K562 (cell line): ENCODE measurements around the gene NT5C3B. TPM values are rescaled to one million over a fixed set of nuclear protein-coding genes. Genes with fewer than 3 reads are reported as not detected.

ENCODE experiments used
- ARID4B ChIP-seq: sonication (generic); formaldehyde crosslinking; IDR thresholded peaks from 2 replicates; pipeline ENCODE4 v1.8.0; 2022; ENCODE audit warnings: mild to moderate bottlenecking, missing genetic modification reagents
- ATF1 ChIP-seq, 2 experiments: fragments of 450-650 bp in 1 of 2; IDR thresholded peaks; 2 replicates each; pipeline ENCODE4 v1.6.1; 2016; ENCODE audit warnings: missing compliant biosample characterization in 1 of 2, missing genetic modification characterization in 1 of 2
- CBX1 ChIP-seq: sonication (generic); IDR thresholded peaks from 2 replicates; pipeline ENCODE4 v1.6.1; 2016; ENCODE audit warnings: antibody characterized with exemption, low read depth, mild to moderate bottlenecking
- CREB5 ChIP-seq: fragments of 250-450 bp; sonication (Bioruptor Pico); IDR thresholded peaks from 2 replicates; pipeline ENCODE4 v1.5.0; 2020; ENCODE audit warnings: mild to moderate bottlenecking
- EGR1 ChIP-seq: fragments of 450-650 bp; conservative IDR thresholded peaks from 2 replicates; pipeline ENCODE4 v1.6.1; 2017; ENCODE audit warnings: mild to moderate bottlenecking
- FOXA3 ChIP-seq, 2 experiments: fragments of 450-650 bp in 1 of 2; sonication (generic) in 1 of 2; formaldehyde crosslinking; IDR thresholded peaks in 1 of 2; conservative IDR thresholded peaks in 1 of 2; 2 replicates each; pipeline versions ENCODE4 v1.4.0 to v1.8.0; 2020 to 2022; ENCODE audit warnings: mild to moderate bottlenecking in 2 of 2, missing genetic modification reagents in 1 of 2
- HDAC1 ChIP-seq, 2 experiments: fragments of 450-650 bp; IDR thresholded peaks; 2 replicates each; pipeline ENCODE4 v1.6.1; 2016 to 2017; ENCODE audit warnings: inconsistent platforms in 1 of 2, mild to moderate bottlenecking in 1 of 2, moderate library complexity in 1 of 2
- NBN ChIP-seq: fragments of 450-650 bp; IDR thresholded peaks from 2 replicates; pipeline ENCODE4 v1.6.1; 2016; ENCODE audit warnings: low read depth, mild to moderate bottlenecking
- POLR3A ChIP-seq: IDR thresholded peaks from 2 replicates; pipeline ENCODE4 v1.6.1; 2011; ENCODE audit warnings: borderline replicate concordance, mild to moderate bottlenecking, moderate library complexity; ENCODE audit not compliant: insufficient read length, insufficient read depth; ENCODE audit errors: extremely low read depth
- SAP30 ChIP-seq: fragments of 200-600 bp; sonication (generic); IDR thresholded peaks from 2 replicates; pipeline ENCODE4 v1.6.1; 2012; ENCODE audit warnings: borderline replicate concordance, low read depth, mild to moderate bottlenecking, moderate library complexity, low read length, control low read depth, inconsistent platforms; ENCODE audit not compliant: insufficient read depth, poor library complexity, severe bottlenecking
- SIX5 ChIP-seq, 2 experiments: IDR thresholded peaks; 2 replicates each; pipeline ENCODE4 v1.6.1; 2011; ENCODE audit warnings: low read length in 2 of 2, borderline replicate concordance in 1 of 2, low read depth in 1 of 2, mild to moderate bottlenecking in 1 of 2, moderate library complexity in 1 of 2; ENCODE audit not compliant: insufficient read depth in 1 of 2
- ZNF143 ChIP-seq: sonication (generic); formaldehyde crosslinking; IDR thresholded peaks from 2 replicates; pipeline ENCODE4 v1.9.0; 2022; ENCODE audit warnings: mild to moderate bottlenecking, missing genetic modification reagents
- polyA plus RNA-seq, 8 experiments: library from polyadenylated mRNA; depleted of rRNA in 4 of 8; stranded (reverse) in 5 of 8; unstranded in 3 of 8; fragments of >200 nt; fragmentation: Nextera tagmentation in 2 of 8; fragmentation: Illumina TruSeq in 1 of 8; extraction: Ambion mirVana in 2 of 8; extraction: Trizol in 1 of 8; gene quantifications; 2 replicates each; pipeline versions ENCODE4 v1.2.1 to v1.2.3, GENCODE V29; 2011 to 2014; ENCODE audit warnings: inconsistent platforms in 1 of 8, missing spikeins in 1 of 8
- total RNA-seq, 7 experiments: library from RNA; depleted of rRNA in 6 of 7; stranded (reverse); fragments of >200 nt in 6 of 7; fragmentation: Illumina TruSeq in 2 of 7; extraction: Trizol in 2 of 7; gene quantifications; 2 replicates each; pipeline versions ENCODE4 v1.2.1 to v1.2.3, GENCODE V29; 2011 to 2021; ENCODE audit warnings: low replicate concordance in 1 of 7
- TF ChIP-seq, protein P1 (sequence below): fragments of 450-650 bp; IDR thresholded peaks from 2 replicates; pipeline ENCODE4 v1.6.1; 2017; ENCODE audit warnings: antibody characterized with exemption, mild to moderate bottlenecking
- TF ChIP-seq, protein P2 (sequence below): fragments of 250-450 bp; sonication (Bioruptor Pico); IDR thresholded peaks from 2 replicates; pipeline ENCODE4 v1.8.0; 2021; ENCODE audit warnings: borderline replicate concordance, mild to moderate bottlenecking, moderate library complexity; ENCODE audit not compliant: poor library complexity, severe bottlenecking

Gene NT5C3B
- total and polyA plus RNA-seq, 9 of the 15 experiments (the other 6 are each of a cell fraction or from before 2014, with no cell fraction given): 2.0 to 166 (median 85.0) TPM

GRCh38 chr17:41864836-41865595 is 29.0 kb upstream of the NT5C3B start, which contains the start of gene KLHL11 (continued):
- TF ChIP-seq, protein P1, sequence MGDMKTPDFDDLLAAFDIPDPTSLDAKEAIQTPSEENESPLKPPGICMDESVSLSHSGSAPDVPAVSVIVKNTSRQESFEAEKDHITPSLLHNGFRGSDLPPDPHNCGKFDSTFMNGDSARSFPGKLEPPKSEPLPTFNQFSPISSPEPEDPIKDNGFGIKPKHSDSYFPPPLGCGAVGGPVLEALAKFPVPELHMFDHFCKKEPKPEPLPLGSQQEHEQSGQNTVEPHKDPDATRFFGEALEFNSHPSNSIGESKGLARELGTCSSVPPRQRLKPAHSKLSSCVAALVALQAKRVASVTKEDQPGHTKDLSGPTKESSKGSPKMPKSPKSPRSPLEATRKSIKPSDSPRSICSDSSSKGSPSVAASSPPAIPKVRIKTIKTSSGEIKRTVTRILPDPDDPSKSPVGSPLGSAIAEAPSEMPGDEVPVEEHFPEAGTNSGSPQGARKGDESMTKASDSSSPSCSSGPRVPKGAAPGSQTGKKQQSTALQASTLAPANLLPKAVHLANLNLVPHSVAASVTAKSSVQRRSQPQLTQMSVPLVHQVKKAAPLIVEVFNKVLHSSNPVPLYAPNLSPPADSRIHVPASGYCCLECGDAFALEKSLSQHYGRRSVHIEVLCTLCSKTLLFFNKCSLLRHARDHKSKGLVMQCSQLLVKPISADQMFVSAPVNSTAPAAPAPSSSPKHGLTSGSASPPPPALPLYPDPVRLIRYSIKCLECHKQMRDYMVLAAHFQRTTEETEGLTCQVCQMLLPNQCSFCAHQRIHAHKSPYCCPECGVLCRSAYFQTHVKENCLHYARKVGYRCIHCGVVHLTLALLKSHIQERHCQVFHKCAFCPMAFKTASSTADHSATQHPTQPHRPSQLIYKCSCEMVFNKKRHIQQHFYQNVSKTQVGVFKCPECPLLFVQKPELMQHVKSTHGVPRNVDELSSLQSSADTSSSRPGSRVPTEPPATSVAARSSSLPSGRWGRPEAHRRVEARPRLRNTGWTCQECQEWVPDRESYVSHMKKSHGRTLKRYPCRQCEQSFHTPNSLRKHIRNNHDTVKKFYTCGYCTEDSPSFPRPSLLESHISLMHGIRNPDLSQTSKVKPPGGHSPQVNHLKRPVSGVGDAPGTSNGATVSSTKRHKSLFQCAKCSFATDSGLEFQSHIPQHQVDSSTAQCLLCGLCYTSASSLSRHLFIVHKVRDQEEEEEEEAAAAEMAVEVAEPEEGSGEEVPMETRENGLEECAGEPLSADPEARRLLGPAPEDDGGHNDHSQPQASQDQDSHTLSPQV: peak; percentile 39; the same call in 1 of the 2 replicates
- TF ChIP-seq, protein P2, sequence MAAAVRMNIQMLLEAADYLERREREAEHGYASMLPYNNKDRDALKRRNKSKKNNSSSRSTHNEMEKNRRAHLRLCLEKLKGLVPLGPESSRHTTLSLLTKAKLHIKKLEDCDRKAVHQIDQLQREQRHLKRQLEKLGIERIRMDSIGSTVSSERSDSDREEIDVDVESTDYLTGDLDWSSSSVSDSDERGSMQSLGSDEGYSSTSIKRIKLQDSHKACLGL (CRISPR knock-in tag): no peak
- TF ChIP-seq ARID4B (CRISPR knock-in tag) (peak; percentile 65; the same call in 1 of the 2 replicates), HDAC1 (IDR thresholded peaks at IDR 0.05) (no peak), SIX5 (IDR thresholded peaks at IDR 0.05; ENCODE audit: borderline replicate concordance in 1 of 2, insufficient read depth in 1 of 2, low read depth in 1 of 2, low read length in 2 of 2) (no peak), SAP30 (no peak), CBX1 (no peak; the same call in 1 of the 2 replicates), FOXA3 (CRISPR knock-in tag; conservative IDR thresholded peaks at IDR 0.05 in 1 of 2, IDR thresholded peaks at IDR 0.05 in 1 of 2) (no peak), NBN (no peak), ZNF143 (CRISPR knock-in tag) (peak; percentile 75), CREB5 (CRISPR knock-in tag) (no peak), POLR3A (no peak), EGR1 (peak; percentile 75), ATF1 (CRISPR knock-in tag; IDR thresholded peaks at IDR 0.05) (no peak), ATF1 (tag; IDR thresholded peaks at IDR 0.05) (peak; percentile 74)
